H1 (cell line): ENCODE measurements around the gene PPIF. TPM values are rescaled to one million over a fixed set of nuclear protein-coding genes. Genes with fewer than 3 reads are reported as not detected.

Experiments used
- ASH2L ChIP-seq: fragments of 200-600, 300-600 bp; sonication (generic); IDR thresholded peaks from one replicate; pipeline ENCODE4 v1.7.1; 2017; ENCODE audit warnings: low read length
- ATF3 ChIP-seq: IDR thresholded peaks from 2 replicates; pipeline ENCODE4 v1.6.1; 2011; ENCODE audit warnings: low read depth, mild to moderate bottlenecking, low read length; ENCODE audit not compliant: insufficient read depth
- E2F6 ChIP-seq: IDR thresholded peaks from 2 replicates; pipeline ENCODE4 v1.6.1; 2012; ENCODE audit warnings: inconsistent platforms
- EP300 ChIP-seq, 2 experiments: IDR thresholded peaks; 1 replicate in 1 of 2; 2 replicates in 1 of 2; pipeline ENCODE4 v1.6.1; 2011 to 2012; ENCODE audit warnings: low read depth in 2 of 2, low read length in 2 of 2, mild to moderate bottlenecking in 2 of 2, borderline replicate concordance in 1 of 2, inconsistent platforms in 1 of 2, moderate library complexity in 1 of 2
- HDAC6 ChIP-seq: IDR thresholded peaks from one replicate; pipeline ENCODE4 v1.7.1; 2012; ENCODE audit warnings: low read depth, mild to moderate bottlenecking, inconsistent platforms, low read length, moderate library complexity
- PHF8 ChIP-seq: fragments of 200-600 bp; sonication (generic); conservative IDR thresholded peaks from 2 replicates; pipeline ENCODE4 v1.7.1; 2012; ENCODE audit warnings: low read depth, mild to moderate bottlenecking, inconsistent platforms, low read length, moderate library complexity
- RBBP5 ChIP-seq: IDR thresholded peaks from 2 replicates; pipeline ENCODE4 v1.7.1; 2012; ENCODE audit warnings: low read depth, mild to moderate bottlenecking, inconsistent platforms, low read length, moderate library complexity, borderline replicate concordance
- ZNF274 ChIP-seq: IDR thresholded peaks from 2 replicates; pipeline ENCODE4 v1.7.0; 2012; ENCODE audit warnings: low read length, borderline replicate concordance; ENCODE audit errors: extremely low read depth
- polyA plus RNA-seq, 7 experiments: library from polyadenylated mRNA; depleted of rRNA in 3 of 7; stranded (reverse) in 5 of 7; unstranded in 2 of 7; fragments of >200 nt in 5 of 7; fragments of 200-250 nt in 2 of 7; gene quantifications; 1 replicate in 5 of 7; 2 replicates in 1 of 7; 4 replicates in 1 of 7; pipeline versions ENCODE4 v1.2.1 to v1.2.3, GENCODE V29; 2011 to 2013; ENCODE audit warnings: missing spikeins in 2 of 7, mixed read lengths in 2 of 7
- total RNA-seq: library from RNA; stranded (reverse); fragmentation: NEBNext Ultra II Directional; extraction: Animal tissue kit (Norgen Biotek cat#: 25700); gene quantifications from 2 replicates; pipeline ENCODE4 v1.2.1, GENCODE V29; 2021

Gene PPIF
- total and polyA plus RNA-seq, 2 of the 8 experiments (the other 6 are each of a cell fraction or from before 2014, with no cell fraction given), result 70.2 to 77.6 TPM

- no peak for TF ChIP-seq ATF3
- no peak for TF ChIP-seq PHF8
- TF ChIP-seq ASH2L, result no peak
- TF ChIP-seq E2F6, result no peak
- TF ChIP-seq EP300 (IDR thresholded peaks at IDR 0.05; ENCODE audit: borderline replicate concordance in 1 of 2, low read depth in 2 of 2, low read length in 2 of 2), result no peak
- TF ChIP-seq RBBP5, result no peak
- TF ChIP-seq ZNF274, result no peak
- TF ChIP-seq HDAC6, result no peak
Observed at GRCh38 chr10:79346012-79346340, 1.3 kb upstream of the PPIF start (continued).
